GM23338 (cell line): ENCODE data around the gene ZDHHC1. TPM values are rescaled to one million over a fixed set of nuclear protein-coding genes. Genes with fewer than 3 reads are reported as not detected.

Experiments
- ATAC-seq: fragments of 200-7000 bp; cut with Tn5 transposase; 3 replicates; pipeline ENCODE4 v1.9.1; 2020
- DNase-seq: peaks from one replicate; pipeline ENCODE4 v3.0.0-alpha.2; 2015; ENCODE audit warnings: low spot score
- H2AFZ ChIP-seq: fragments of 200-600 bp; sonication (generic); 2 replicates; pipeline ENCODE4 v1.8.0; 2016; ENCODE audit warnings: antibody characterized with exemption, mild to moderate bottlenecking, moderate library complexity
- H3F3A ChIP-seq: fragments of 200-600 bp; sonication (generic); replicated peaks from 2 replicates; pipeline ENCODE4 v1.8.0; 2017; ENCODE audit warnings: antibody characterized with exemption, mixed run types, low read depth
- H3K27ac ChIP-seq: fragments of 200-600 bp; sonication (generic); 2 replicates; pipeline ENCODE4 v1.6.1; 2016; ENCODE audit warnings: low read depth
- H3K27me3 ChIP-seq: fragments of 200-600 bp; sonication (generic); 2 replicates; pipeline ENCODE4 v1.8.0; 2016; ENCODE audit warnings: mild to moderate bottlenecking, mixed run types, moderate library complexity; ENCODE audit not compliant: insufficient read depth
- H3K36me3 ChIP-seq: fragments of 200-600 bp; sonication (generic); 2 replicates; pipeline ENCODE4 v1.8.0; 2016; ENCODE audit warnings: mild to moderate bottlenecking; ENCODE audit not compliant: insufficient read depth
- H3K4me1 ChIP-seq: fragments of 200-600 bp; sonication (generic); 2 replicates; pipeline ENCODE4 v1.8.0; 2016; ENCODE audit warnings: mild to moderate bottlenecking, moderate library complexity; ENCODE audit not compliant: insufficient read depth
- H3K4me2 ChIP-seq: fragments of 200-600 bp; sonication (generic); 2 replicates; pipeline ENCODE4 v1.7.1; 2017; ENCODE audit warnings: mixed run types
- H3K4me3 ChIP-seq: fragments of 200-600 bp; sonication (generic); 2 replicates; pipeline ENCODE4 v1.6.1; 2016; ENCODE audit warnings: mixed run types
- H3K79me2 ChIP-seq: fragments of 200-600 bp; sonication (generic); replicated peaks from 2 replicates; pipeline ENCODE4 v1.8.0; 2017; ENCODE audit warnings: mild to moderate bottlenecking; ENCODE audit not compliant: insufficient read depth
- H3K9me2 ChIP-seq: fragments of 200-600 bp; sonication (generic); 2 replicates; pipeline ENCODE4 v1.8.0; 2017; ENCODE audit not compliant: insufficient read depth
- H4K20me1 ChIP-seq: fragments of 200-600 bp; sonication (generic); replicated peaks from 2 replicates; pipeline ENCODE4 v1.8.0; 2017; ENCODE audit warnings: mild to moderate bottlenecking; ENCODE audit not compliant: insufficient read depth
- H3K27ac Mint-ChIP-seq: 2 replicates; pipeline ENCODE4 v1.8.0; 2020; ENCODE audit warnings: inconsistent platforms, mild to moderate bottlenecking, moderate library complexity, mixed read lengths
- H3K27me3 Mint-ChIP-seq: 3 replicates; pipeline ENCODE4 v1.8.0; 2022; ENCODE audit warnings: low read depth, mild to moderate bottlenecking, moderate library complexity, mixed read lengths, inconsistent platforms; ENCODE audit not compliant: insufficient read depth, poor library complexity
- H3K36me3 Mint-ChIP-seq: 3 replicates; pipeline ENCODE4 v1.8.0; 2021; ENCODE audit warnings: low read depth, mild to moderate bottlenecking, inconsistent platforms, moderate library complexity, mixed read lengths
- H3K4me1 Mint-ChIP-seq: 3 replicates; pipeline ENCODE4 v1.8.0; 2020; ENCODE audit warnings: mild to moderate bottlenecking, inconsistent platforms, mixed read lengths
- H3K4me3 Mint-ChIP-seq: 3 replicates; pipeline ENCODE4 v1.8.0; 2021; ENCODE audit warnings: moderate library complexity, mild to moderate bottlenecking, inconsistent platforms, mixed read lengths
- H3K9me3 Mint-ChIP-seq: 3 replicates; pipeline ENCODE4 v1.8.0; 2020; ENCODE audit warnings: moderate library complexity, mild to moderate bottlenecking, inconsistent platforms, mixed read lengths
- CREB1 ChIP-seq: fragments of 250-450 bp; sonication (Bioruptor Pico); IDR thresholded peaks from 2 replicates; pipeline ENCODE4 v1.5.0; 2020; ENCODE audit warnings: low read depth, mild to moderate bottlenecking, moderate library complexity
- EZH2phosphoT487 ChIP-seq: fragments of 200-600 bp; sonication (generic); IDR thresholded peaks from one replicate; pipeline ENCODE4 v1.8.1; 2018; ENCODE audit warnings: antibody characterized with exemption; ENCODE audit not compliant: unreplicated experiment
- JUNB ChIP-seq: IDR thresholded peaks from one replicate; pipeline ENCODE4 v1.6.1; 2016; ENCODE audit warnings: antibody characterized with exemption; ENCODE audit not compliant: unreplicated experiment
- NANOG ChIP-seq: IDR thresholded peaks from 2 replicates; pipeline ENCODE4 v1.6.1; 2016; ENCODE audit warnings: antibody characterized with exemption, borderline replicate concordance
- POLR2AphosphoS5 ChIP-seq: IDR thresholded peaks from 2 replicates; pipeline ENCODE4 v1.6.1; 2016; ENCODE audit warnings: antibody characterized with exemption, low read depth
- STAT1 ChIP-seq: IDR thresholded peaks from one replicate; pipeline ENCODE4 v1.6.1; 2016; ENCODE audit warnings: antibody characterized with exemption; ENCODE audit not compliant: unreplicated experiment
- ZNF114 ChIP-seq: fragments of 250-450 bp; sonication (Bioruptor Pico); IDR thresholded peaks from 2 replicates; pipeline ENCODE4 v1.5.0; 2020; ENCODE audit warnings: mild to moderate bottlenecking, moderate library complexity
- ZNF331 ChIP-seq: fragments of 250-450 bp; sonication (Bioruptor Pico); IDR thresholded peaks from 2 replicates; pipeline ENCODE4 v1.5.0; 2020; ENCODE audit warnings: low read depth, mild to moderate bottlenecking, moderate library complexity
- ZNF462 ChIP-seq: fragments of 250-450 bp; sonication (Bioruptor Pico); IDR thresholded peaks from 2 replicates; pipeline ENCODE4 v1.5.0; 2020; ENCODE audit warnings: mild to moderate bottlenecking, moderate library complexity
- polyA plus RNA-seq: library from polyadenylated mRNA; unstranded; fragments of >200 nt; fragmentation: Nextera tagmentation; extraction: Ambion mirVana; gene quantifications from 2 replicates; pipeline ENCODE4 v1.2.1, GENCODE V29; 2016
- total RNA-seq: library from RNA; depleted of rRNA; stranded (reverse); fragments of >200 nt; shearing (Covaris generic); gene quantifications from 2 replicates; pipeline ENCODE4 v1.2.3, GENCODE V29; 2014

Gene ZDHHC1
- total and polyA plus RNA-seq, 2 experiments from 2014 or later, result 1.4 to 2.7 TPM

GRCh38 chr16:67384778-67385510 is 31.3 kb downstream of the ZDHHC1 start:
- Histone ChIP-seq H4K20me1 (no peaks in the 10 kb centered on the region), H3K27ac (no peak overlapping the region), H3K4me2 (no peak overlapping the region), H3K36me3 (no peaks in the 10 kb centered on the region), H3K27me3 (no peaks in the 10 kb centered on the region), H3F3A (0 out of 2 replicates have a peak, but pooled peaks cover 3% of the 10 kb centered on the region), H3K4me3 (no peak overlapping the region), H3K9me2 (no peaks in the 10 kb centered on the region), H2AFZ (no peak overlapping the region), H3K79me2 (no peaks in the 10 kb centered on the region), H3K4me1 (peaks cover 16% of the 10 kb centered on the region; the same call in 1 of the 2 replicates)
- peaks cover 23% of the 10 kb centered on the region for H3K4me1 Mint-ChIP-seq
- H3K9me3 Mint-ChIP-seq, result no peaks in the 10 kb centered on the region
- no peaks in the 10 kb centered on the region; the same call in 2 of the 3 replicates for H3K36me3 Mint-ChIP-seq
- TF ChIP-seq ZNF462 (CRISPR knock-in tag), result no peak
- no peak for TF ChIP-seq CREB1 (CRISPR knock-in tag)
- no peak for TF ChIP-seq ZNF114 (CRISPR knock-in tag)
- no peak for TF ChIP-seq ZNF331
- no peak for TF ChIP-seq POLR2AphosphoS5
- no peak for TF ChIP-seq STAT1
- TF ChIP-seq EZH2phosphoT487, result no peak
- TF ChIP-seq NANOG, result no peak
- no peak for TF ChIP-seq JUNB
- DNase-seq, result no peak
- H3K27me3 Mint-ChIP-seq, result peaks cover 15% of the 10 kb centered on the region
- no peak overlapping the region for H3K27ac Mint-ChIP-seq
- ATAC-seq, result no peak
- no peak overlapping the region for H3K4me3 Mint-ChIP-seq
